Activated T-helper 17 cell treated with anti-CD3 and anti-CD28 coated beads, Interleukin-2, amount 50 U/mL, for 72 hours (primary cell): ENCODE results near the gene ONECUT3. TPM values are rescaled to one million over a fixed set of nuclear protein-coding genes. Genes with fewer than 3 reads are reported as not detected.

Source experiments
- ATAC-seq: fragments of 150-1000 bp; cut with Tn5 transposase; replicated peaks from 2 replicates; pipeline ENCODE4 v1.10.0; 2021; ENCODE audit warnings: mild to moderate bottlenecking, moderate library complexity
- H3K27ac Mint-ChIP-seq: one replicate; pipeline ENCODE4 v1.8.0; 2022; ENCODE audit warnings: mixed read lengths
- H3K27me3 Mint-ChIP-seq: one replicate; pipeline ENCODE4 v1.8.0; 2022; ENCODE audit warnings: mixed read lengths
- H3K36me3 Mint-ChIP-seq: one replicate; pipeline ENCODE4 v1.8.0; 2022; ENCODE audit warnings: low read depth, mild to moderate bottlenecking, mixed read lengths
- H3K4me1 Mint-ChIP-seq: one replicate; pipeline ENCODE4 v1.8.0; 2022; ENCODE audit warnings: mixed read lengths
- H3K4me3 Mint-ChIP-seq: one replicate; pipeline ENCODE4 v1.8.0; 2022; ENCODE audit warnings: mild to moderate bottlenecking, mixed read lengths
- H3K9me3 Mint-ChIP-seq: one replicate; pipeline ENCODE4 v1.8.0; 2022; ENCODE audit warnings: mixed read lengths
- total RNA-seq, 2 donors: library from RNA; stranded (reverse); gene quantifications; one replicate each; pipeline ENCODE4 v1.2.3, GENCODE V29; 2022

The ONECUT3 gene
- total RNA-seq, 2 donors from 2014 or later = not detected

DNA sequence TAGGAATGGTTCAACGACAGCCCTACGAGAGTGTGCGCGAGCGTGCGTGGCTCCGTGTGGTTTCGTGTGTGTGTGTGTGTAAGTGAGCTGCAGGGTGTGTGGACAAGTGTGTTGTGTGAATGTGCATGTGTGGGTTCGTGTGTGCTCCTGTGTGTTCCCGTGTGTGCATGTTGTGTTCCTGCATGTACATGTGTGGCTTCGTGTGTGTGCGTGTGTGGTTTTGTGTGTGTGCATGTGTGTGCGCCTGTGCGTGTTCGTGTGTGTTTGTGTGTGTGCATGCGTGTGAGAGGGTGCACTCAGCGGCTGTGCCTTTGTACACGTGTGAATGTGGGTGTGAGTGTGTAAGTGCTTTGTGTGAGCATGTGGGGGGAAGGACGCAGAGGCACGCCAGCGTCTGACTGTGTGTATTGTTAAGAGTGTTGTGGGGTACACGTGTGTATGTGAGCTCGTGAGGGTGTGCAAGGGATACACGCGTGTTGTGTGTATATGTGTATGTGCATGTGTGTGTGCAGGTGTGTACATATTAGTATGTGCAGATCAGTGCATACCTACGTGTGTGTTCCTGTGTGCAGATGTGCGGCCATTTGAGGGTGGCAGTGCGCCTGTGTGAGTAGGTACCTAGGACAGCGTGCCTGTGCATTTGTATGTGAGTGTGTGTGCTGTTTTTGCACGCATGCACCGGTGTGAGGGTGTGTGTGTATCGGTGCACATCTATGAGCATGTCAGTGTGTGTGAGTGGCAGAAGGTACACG, 24.3 kb upstream of the ONECUT3 start:
- Mint-ChIP-seq H3K27me3 (peaks cover 20% of the 10 kb centered on the region), H3K4me3 (no peak overlapping the region), H3K36me3 (no peaks in the 10 kb centered on the region), H3K27ac (no peak overlapping the region), H3K4me1 (no peaks in the 10 kb centered on the region), H3K9me3 (no peaks in the 10 kb centered on the region)
- ATAC-seq = no peak

DNA sequence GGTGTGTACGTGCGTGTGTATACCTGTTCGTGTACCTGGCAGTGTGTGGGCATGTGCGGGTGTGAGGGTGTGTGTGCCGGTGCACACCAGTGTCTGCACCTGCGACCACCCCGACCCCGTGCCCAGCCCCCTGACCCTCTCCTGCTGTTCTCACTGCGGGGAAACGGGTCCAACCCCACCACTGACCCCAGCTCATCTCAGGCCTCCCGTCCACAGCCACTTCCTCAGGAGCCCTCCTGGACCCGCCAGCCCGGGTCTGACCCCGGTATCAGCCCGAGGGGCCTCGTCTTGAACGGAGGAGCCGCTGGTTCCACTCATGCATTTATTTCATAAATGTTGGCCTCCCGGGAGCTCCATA, 23.8 kb upstream of the ONECUT3 start:
- Mint-ChIP-seq H3K4me3 (no peak overlapping the region), H3K4me1 (no peaks in the 10 kb centered on the region), H3K36me3 (no peaks in the 10 kb centered on the region), H3K27me3 (peaks cover 24% of the 10 kb centered on the region), H3K27ac (no peak overlapping the region), H3K9me3 (no peaks in the 10 kb centered on the region)
- ATAC-seq = no peak

DNA sequence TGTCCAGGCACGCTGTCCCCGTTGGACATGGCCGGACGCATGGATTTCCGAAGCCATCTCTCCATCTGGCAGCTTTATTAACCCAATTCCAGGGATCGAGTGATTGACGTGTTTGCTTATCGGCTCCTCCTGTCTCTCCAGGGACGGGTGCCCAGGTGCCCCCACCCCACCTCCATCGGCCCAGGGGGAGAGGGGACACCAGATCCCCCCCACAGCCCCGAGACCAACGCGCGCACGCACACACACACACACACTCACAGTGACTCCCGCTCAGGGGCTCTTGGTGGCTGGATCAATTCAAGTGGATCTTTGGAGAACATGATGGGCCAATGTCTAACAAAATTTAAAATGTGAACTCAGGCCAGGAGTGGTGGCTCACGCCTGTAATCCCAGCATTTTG, 23.1 kb upstream of the ONECUT3 start:
- Mint-ChIP-seq H3K27ac (no peak overlapping the region), H3K27me3 (peaks cover 25% of the 10 kb centered on the region), H3K4me3 (no peak overlapping the region), H3K9me3 (no peaks in the 10 kb centered on the region), H3K36me3 (no peaks in the 10 kb centered on the region), H3K4me1 (no peaks in the 10 kb centered on the region)
- no peak for ATAC-seq

DNA sequence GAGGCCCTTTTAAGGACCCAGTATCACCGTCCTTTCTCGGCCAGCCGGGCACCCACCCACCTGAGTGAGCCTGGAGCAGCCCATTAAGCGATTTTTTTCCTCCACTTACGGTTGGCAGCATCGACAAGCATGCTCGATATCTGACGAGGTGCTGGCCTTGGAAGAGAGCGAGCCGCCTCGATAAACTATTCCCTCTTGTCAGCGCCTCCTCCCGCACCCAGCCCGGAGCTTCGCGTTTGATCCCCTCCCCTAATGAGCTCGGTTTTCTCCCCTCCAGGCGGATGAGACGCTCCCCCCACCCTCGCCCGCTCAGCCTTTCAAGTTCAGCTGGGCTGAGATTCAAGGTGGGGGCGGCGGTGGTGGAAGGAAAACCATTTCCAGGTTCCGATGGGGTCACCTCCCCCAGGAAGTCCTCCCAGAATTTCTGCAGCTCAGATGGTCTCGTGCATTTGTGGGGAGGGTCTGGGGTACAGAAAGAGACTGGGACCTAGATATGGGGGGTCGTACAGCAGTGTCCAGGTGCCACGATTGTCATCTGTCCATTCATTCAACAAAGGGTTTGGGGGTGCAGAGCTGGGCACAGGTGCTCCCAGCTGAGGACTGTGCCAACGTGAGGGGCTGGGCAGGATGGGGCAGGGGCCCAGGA, 18.9 kb upstream of the ONECUT3 start:
- no peaks in the 10 kb centered on the region for H3K4me1 Mint-ChIP-seq
- H3K9me3 Mint-ChIP-seq = no peaks in the 10 kb centered on the region
- no peak overlapping the region for H3K4me3 Mint-ChIP-seq
- ATAC-seq = no peak
- no peaks in the 10 kb centered on the region for H3K36me3 Mint-ChIP-seq
- H3K27ac Mint-ChIP-seq = no peak overlapping the region
- peaks cover 14% of the 10 kb centered on the region for H3K27me3 Mint-ChIP-seq

DNA sequence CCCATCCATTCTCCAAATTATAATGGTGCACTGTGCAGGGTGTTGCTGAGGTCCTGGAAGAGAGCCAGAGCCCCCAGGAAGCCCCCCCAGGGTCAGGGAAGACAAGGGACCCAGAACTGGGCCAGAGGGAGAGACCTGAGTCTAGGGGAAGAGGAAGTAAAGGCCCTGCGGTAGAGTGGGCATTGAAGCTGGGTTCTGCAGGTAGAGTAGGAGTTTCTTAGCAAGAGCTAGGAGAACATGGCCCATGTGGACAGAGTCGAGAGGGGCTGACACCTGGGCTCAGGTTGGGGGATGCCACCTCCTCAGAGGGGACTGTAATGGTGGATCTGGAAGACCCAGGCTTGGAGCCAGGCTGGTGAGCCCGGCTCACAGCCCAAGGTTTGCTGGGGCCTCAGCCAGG, 17.0 kb upstream of the ONECUT3 start:
- Mint-ChIP-seq H3K9me3 (no peaks in the 10 kb centered on the region), H3K27me3 (peaks cover 14% of the 10 kb centered on the region), H3K4me3 (no peak overlapping the region), H3K4me1 (no peaks in the 10 kb centered on the region), H3K27ac (no peak overlapping the region), H3K36me3 (no peaks in the 10 kb centered on the region)
- ATAC-seq = no peak

DNA sequence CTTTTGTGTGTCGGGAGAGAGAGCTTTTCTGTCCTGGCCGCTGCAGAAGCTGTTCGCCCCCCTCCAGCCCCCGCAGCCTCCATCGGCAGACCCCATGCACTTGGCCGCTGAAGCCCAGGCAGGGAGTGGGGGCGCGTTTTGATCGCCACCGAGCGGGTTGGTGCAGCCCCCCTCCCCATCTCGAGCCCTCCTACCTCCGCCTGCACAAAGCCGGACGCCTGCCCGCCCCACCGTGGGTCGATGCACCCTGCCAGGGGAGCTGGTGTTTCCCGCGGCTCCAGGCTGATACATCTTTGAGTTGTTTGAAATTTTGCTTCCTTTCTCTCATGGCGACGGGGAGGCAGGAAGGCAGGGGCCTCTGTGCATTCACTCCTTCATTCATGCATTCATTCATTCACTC, 16.4 kb upstream of the ONECUT3 start:
- H3K27ac Mint-ChIP-seq = no peak overlapping the region
- no peak for ATAC-seq
- no peaks in the 10 kb centered on the region for H3K4me1 Mint-ChIP-seq
- H3K4me3 Mint-ChIP-seq = no peak overlapping the region
- no peaks in the 10 kb centered on the region for H3K36me3 Mint-ChIP-seq
- H3K9me3 Mint-ChIP-seq = no peaks in the 10 kb centered on the region
- peaks cover 14% of the 10 kb centered on the region for H3K27me3 Mint-ChIP-seq

DNA sequence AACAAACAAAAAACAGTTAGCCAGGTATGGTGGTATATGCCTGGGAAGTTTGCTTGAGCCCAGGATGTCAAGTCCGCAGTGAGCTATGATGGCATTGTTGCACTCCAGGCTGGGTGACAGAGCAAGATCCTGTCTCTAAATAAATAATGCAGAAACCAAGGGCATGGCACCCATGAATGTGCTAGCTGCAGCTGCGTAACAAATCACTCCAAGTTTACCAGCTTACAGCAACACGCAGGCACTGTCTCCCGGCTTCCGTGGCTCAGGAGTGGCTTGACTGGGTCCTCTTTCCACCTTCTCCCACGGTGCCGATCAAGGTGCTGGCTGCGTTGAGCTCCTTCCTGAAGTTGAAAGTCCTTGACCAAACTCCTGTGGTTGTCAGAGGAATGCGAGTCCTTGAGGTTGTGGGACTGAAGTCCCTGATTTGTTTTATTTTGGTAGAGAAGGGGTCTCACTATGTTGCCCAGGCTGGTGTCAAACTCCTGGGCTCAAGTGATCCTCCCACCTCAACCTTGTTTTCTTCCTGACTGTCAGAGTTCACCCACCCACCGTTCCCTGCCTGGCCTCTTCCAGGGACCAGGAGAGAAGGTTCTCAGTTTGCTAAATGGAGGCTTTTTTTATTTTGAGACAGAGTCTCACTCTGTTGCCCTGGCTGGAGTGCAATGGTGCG, 13.2 kb upstream of the ONECUT3 start:
- Mint-ChIP-seq H3K9me3 (no peaks in the 10 kb centered on the region), H3K36me3 (no peaks in the 10 kb centered on the region), H3K27me3 (peaks cover 4% of the 10 kb centered on the region), H3K4me1 (no peaks in the 10 kb centered on the region), H3K27ac (no peak overlapping the region), H3K4me3 (no peak overlapping the region)
- no peak for ATAC-seq

DNA sequence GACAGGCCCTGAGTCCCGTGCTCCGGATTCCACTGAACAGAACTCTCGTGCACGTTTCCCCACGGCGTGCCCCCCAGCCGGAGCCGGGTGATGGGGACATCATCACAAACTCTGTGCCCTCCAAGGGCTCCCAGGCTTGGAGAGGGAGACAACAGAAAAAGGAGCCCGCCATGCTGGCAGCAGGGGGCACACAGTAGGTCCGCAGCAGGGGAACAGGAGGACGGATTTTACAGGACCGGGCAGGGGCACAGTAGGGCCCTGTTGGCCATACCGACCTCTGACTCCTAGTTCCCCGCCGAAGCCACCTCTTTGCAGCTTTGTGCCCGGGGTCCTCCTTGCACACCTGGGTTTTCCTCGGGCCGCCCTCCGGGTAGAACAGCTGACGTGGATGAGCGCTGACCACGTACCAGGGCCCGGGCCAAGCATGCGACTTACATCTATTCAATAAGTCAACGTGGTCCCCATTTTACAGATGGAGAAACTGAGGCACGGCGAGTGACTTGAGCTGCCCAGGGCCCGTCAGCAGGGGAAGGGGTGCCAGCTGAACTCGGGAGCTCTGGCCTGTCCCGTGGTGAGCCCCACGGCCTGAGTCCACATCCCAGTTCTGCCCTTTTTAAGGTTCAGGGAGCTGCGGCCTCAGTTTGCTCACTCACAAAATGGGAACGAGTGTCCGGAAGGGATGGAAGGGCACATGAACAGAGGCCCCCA, 10.2 kb upstream of the ONECUT3 start:
- Mint-ChIP-seq H3K4me1 (peaks cover 6% of the 10 kb centered on the region), H3K9me3 (no peaks in the 10 kb centered on the region), H3K4me3 (no peak overlapping the region), H3K27me3 (peaks cover 12% of the 10 kb centered on the region), H3K36me3 (no peaks in the 10 kb centered on the region), H3K27ac (no peak overlapping the region)
- ATAC-seq = no peak

DNA sequence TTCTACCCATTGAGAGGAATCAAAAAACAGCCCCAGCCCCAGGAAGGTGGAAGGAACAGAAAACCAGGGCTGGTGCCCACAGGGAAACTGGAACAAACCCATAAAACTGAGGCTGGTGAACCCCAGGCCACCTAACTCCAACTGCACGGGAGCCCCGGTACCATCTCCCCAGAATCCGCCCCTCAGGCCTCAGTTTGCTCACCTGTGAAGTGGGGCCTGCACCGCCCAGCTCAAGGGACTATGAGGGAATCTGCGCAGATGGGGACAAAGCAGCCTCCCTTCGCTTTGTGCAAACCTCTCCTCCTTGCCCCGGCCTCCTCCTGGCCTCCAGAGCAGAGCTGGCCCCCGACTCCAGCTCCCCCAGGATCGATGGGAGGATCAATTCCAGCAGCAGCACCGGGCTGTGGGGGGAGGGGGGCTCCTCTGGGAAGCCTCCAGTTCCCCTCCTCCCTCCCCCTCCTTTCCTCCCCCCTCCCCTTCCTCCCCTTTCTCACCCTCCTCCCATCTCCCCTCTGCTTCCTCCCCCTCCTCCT, 9.1 kb upstream of the ONECUT3 start:
- Mint-ChIP-seq H3K4me3 (no peak overlapping the region), H3K9me3 (no peaks in the 10 kb centered on the region), H3K36me3 (no peaks in the 10 kb centered on the region), H3K4me1 (peaks cover 6% of the 10 kb centered on the region), H3K27ac (no peak overlapping the region), H3K27me3 (peaks cover 12% of the 10 kb centered on the region)
- ATAC-seq = no peak

DNA sequence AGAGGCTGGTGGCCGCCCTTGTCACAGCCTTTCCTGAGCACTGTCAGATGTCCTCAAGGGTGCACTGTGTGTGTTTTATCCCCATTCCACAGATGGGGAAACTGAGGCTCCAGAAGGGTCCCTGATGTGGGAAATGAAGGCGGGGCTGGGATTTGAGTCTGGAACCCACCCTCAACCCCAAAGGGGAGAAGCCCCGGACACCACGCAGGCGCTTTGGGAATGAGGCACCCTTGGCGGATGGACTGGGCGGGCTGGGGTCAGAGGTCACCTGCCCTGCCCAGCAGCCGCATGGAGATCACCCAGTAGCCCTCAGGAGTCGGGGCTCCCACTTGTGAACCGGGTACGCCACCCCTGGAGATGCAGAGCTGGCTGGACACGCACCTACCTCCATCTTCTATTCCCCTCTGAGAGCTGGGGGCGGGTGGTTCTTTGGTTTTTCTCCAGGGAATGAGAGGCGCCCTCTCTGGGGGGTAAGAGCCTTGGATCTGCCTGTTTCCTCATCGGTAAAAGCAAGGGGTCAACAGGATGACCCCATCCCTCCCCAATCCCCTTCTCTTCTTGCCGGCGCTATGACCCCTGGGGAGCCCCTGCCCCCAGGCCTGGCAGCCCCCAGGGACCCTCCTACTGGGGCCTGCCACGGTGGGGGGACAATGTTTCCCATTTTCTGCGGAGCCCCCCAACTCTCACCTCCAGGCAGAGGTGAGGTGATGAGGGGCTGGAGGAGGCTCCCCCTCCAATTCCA, 8.3 kb upstream of the ONECUT3 start:
- no peaks in the 10 kb centered on the region for H3K36me3 Mint-ChIP-seq
- no peak overlapping the region for H3K27ac Mint-ChIP-seq
- peaks cover 6% of the 10 kb centered on the region for H3K4me1 Mint-ChIP-seq
- no peak overlapping the region for H3K4me3 Mint-ChIP-seq
- ATAC-seq = no peak
- H3K27me3 Mint-ChIP-seq = peaks cover 13% of the 10 kb centered on the region
- H3K9me3 Mint-ChIP-seq = no peaks in the 10 kb centered on the region

DNA sequence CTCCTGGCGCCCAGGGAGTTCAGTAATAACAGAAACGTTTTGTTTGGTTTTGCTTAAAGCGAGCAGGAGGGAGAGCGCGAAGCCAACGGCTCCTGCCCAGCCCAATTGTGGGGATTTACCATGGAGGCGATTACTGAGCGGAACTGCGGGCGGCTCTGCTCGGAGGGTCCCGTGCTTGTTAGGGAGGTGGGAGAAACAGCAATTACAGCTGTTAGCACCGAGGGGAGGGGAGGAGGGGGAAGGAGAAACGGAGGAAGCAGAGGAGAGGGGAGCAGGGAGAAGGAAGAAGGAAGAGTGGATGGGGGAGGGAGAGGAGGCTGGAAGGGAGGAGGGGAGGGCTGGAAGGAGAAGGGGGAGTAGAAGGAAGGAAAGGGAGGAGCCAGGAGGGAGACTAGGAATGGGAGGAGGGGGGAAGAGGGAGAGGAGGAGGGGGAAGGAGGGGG, 7.7 kb upstream of the ONECUT3 start:
- Mint-ChIP-seq H3K4me3 (no peak overlapping the region), H3K9me3 (no peaks in the 10 kb centered on the region), H3K27ac (no peak overlapping the region), H3K36me3 (no peaks in the 10 kb centered on the region), H3K4me1 (peaks cover 6% of the 10 kb centered on the region), H3K27me3 (peaks cover 17% of the 10 kb centered on the region)
- ATAC-seq = no peak

DNA sequence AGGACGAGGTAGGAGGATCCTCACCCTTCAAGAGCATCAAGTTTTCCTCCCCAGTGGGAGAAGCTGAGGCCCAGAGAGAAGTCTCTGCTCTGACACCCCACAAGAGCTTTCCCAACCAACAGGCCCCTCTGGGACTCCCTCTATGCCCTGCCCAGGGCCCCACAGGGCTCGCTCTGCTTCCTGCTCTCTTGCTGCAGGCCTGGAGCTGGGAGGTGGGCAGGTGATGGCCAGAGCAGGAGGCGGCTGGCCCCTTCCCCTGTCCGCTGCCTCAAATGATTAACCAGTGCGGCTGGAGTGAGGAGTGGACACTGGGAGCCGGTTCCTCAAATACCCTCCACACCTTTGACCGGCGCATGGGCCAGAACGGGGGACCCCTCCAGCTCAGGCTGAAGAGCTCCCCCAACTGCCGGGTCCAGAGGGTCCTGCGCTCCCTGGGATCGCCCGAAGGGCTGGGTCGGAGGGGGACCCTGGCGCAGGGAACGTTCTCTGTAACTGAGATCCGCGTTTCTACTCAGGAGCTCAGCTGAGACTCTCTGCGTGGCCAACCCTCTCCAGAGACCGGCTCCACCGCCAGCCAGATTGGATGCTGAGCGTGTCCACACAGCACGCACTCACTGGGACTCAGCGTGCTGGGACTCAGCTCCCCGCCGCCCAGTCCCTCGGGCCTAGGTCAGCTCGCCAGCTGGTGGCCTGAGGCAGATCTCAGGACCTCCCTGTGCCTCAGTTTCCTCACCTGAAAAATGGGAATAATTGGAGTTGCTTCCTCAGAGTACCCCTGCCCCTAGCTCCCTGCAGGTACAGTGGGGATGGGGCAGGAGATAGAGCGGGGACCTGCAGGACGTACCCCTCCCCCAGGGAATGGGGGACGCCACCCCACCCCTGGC, 6.7 kb upstream of the ONECUT3 start:
- H3K36me3 Mint-ChIP-seq = no peaks in the 10 kb centered on the region
- ATAC-seq = peak; percentile 33
- H3K27me3 Mint-ChIP-seq = peaks cover 20% of the 10 kb centered on the region
- H3K4me1 Mint-ChIP-seq = peaks cover 6% of the 10 kb centered on the region
- no peaks in the 10 kb centered on the region for H3K9me3 Mint-ChIP-seq
- no peak overlapping the region for H3K4me3 Mint-ChIP-seq
- no peak overlapping the region for H3K27ac Mint-ChIP-seq
